ENCODE results near the gene TGFB3. TPM values are rescaled to one million over a fixed set of nuclear protein-coding genes. Genes with fewer than 3 reads are reported as not detected.

The TGFB3 gene
- total RNA-seq, 1 experiment from 2014 or later, result 1.7 TPM

GRCh38 chr14:76007379-76007778, 25.6 kb upstream of the TGFB3 start (continued):
- TF ChIP-seq ZNF416 (CRISPR knock-in tag; IDR thresholded peaks at IDR 0.05) (no peak), ZNF121 (CRISPR knock-in tag; IDR thresholded peaks at IDR 0.05) (no peak)

DNA sequence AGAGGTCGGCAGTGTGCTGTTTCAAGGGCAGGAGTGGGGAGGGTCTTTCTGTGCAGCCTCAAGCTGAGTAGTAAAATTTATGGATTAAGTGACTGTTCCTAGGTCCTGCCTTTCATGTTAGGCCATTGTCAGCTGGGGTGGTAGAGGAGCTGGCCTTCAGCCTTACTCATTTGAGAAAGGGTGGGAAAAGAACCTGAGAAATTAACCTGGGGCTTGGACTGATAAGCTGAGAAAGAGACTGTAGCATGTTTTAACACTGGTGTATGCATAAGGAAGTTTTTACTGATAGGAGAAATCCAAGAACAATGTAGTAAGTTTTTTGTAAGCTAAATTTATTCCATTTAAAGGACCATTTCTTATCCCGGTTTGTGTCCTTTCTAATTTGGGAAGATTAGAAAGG, 24.5 kb upstream of the TGFB3 start:
- peaks cover 21% of the 10 kb centered on the region for H3K9me3 Mint-ChIP-seq
- no peaks in the 10 kb centered on the region for H3K27me3 Mint-ChIP-seq (ENCODE audit: low read depth)
- peaks cover 41% of the 10 kb centered on the region for H3K36me3 Mint-ChIP-seq
- H3K4me1 Mint-ChIP-seq, result no peaks in the 10 kb centered on the region
- no peak for TF ChIP-seq JAZF1 (CRISPR knock-in tag; IDR thresholded peaks at IDR 0.05)
- POLR2A ChIA-PET, result interaction anchor here (0.7 kb wide), 1 partner anchor 93 kb away, joined by 4 read pairs; no protein-coding TSS in a partner anchor
- no peak overlapping the region for H3K4me3 Mint-ChIP-seq
- H3K27ac Mint-ChIP-seq, result no peak overlapping the region
- CTCF ChIA-PET, result no interaction called here
- no peak for DNase-seq (ENCODE audit: low spot score)
- no peak for ATAC-seq

- H3K27me3 Mint-ChIP-seq (ENCODE audit: low read depth), result no peaks in the 10 kb centered on the region
Measured at GRCh38 chr14:76002383-76002782, 20.6 kb upstream of the TGFB3 start.

DNA sequence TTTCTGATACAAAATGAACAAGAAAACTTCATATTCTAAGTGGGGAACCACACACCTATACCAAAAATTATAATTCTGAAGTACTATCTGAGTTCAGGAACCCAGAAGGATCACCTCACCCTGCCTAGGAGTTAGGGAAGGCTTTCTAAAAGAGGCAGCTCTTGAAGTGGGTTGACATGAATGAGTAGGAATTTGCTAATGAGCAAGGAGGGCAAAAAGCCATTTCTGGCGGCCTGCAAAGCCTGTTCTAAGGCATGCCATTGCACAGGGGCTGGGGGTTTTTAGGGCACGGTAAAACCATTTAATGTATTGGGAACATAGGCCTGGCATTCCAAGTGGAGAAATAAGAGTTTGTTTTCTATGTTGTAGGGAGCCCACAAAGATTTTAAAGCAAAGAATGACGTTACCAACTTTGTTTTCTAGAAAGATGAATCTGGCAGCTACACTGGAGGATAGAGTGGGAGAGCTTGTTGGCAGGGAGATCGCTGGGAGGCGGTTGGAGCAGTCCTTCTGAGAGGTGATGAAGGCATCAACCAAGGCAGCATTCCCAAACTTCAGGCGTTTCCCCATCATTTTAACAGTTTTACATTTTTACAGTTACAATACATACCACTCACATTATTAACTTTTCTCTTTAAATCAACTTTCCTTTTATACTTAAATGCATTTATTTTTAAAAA, 17.9 kb upstream of the TGFB3 start:
- ChIA-PET POLR2A (no interaction called here), CTCF (no interaction called here)
- ATAC-seq (no peak), DNase-seq (ENCODE audit: low spot score) (no peak)
- peaks cover 32% of the 10 kb centered on the region for H3K36me3 Mint-ChIP-seq
- no peak overlapping the region for H3K4me3 Mint-ChIP-seq
- H3K4me1 Mint-ChIP-seq, result no peaks in the 10 kb centered on the region
- H3K9me3 Mint-ChIP-seq, result peaks cover 9% of the 10 kb centered on the region
- no peak overlapping the region for H3K27ac Mint-ChIP-seq
- no peaks in the 10 kb centered on the region for H3K27me3 Mint-ChIP-seq (ENCODE audit: low read depth)
- TF ChIP-seq ZNF423 (CRISPR knock-in tag; IDR thresholded peaks at IDR 0.05) (no peak), TCF7 (CRISPR knock-in tag; IDR thresholded peaks at IDR 0.05; ENCODE audit: low read depth) (no peak), MLX (CRISPR knock-in tag; IDR thresholded peaks at IDR 0.05) (no peak), ZNF416 (CRISPR knock-in tag; IDR thresholded peaks at IDR 0.05) (no peak), ZNF121 (CRISPR knock-in tag; IDR thresholded peaks at IDR 0.05) (no peak), MXD4 (CRISPR knock-in tag; IDR thresholded peaks at IDR 0.05; ENCODE audit: borderline replicate concordance) (no peak), USF1 (CRISPR knock-in tag; IDR thresholded peaks at IDR 0.05) (no peak), NR2C2 (CRISPR knock-in tag; IDR thresholded peaks at IDR 0.05) (no peak), TEAD1 (CRISPR knock-in tag; IDR thresholded peaks at IDR 0.05) (no peak), JAZF1 (CRISPR knock-in tag; IDR thresholded peaks at IDR 0.05) (no peak), ZNF396 (CRISPR knock-in tag; IDR thresholded peaks at IDR 0.05; ENCODE audit: borderline replicate concordance) (no peak), KAT7 (CRISPR knock-in tag; IDR thresholded peaks at IDR 0.05; ENCODE audit: borderline replicate concordance) (no peak), GABPB1 (CRISPR knock-in tag; IDR thresholded peaks at IDR 0.05) (no peak), SMAD4 (CRISPR knock-in tag; IDR thresholded peaks at IDR 0.05) (no peak)
- TF ChIP-seq, protein P1, sequence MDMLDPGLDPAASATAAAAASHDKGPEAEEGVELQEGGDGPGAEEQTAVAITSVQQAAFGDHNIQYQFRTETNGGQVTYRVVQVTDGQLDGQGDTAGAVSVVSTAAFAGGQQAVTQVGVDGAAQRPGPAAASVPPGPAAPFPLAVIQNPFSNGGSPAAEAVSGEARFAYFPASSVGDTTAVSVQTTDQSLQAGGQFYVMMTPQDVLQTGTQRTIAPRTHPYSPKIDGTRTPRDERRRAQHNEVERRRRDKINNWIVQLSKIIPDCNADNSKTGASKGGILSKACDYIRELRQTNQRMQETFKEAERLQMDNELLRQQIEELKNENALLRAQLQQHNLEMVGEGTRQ (CRISPR knock-in tag; IDR thresholded peaks at IDR 0.05), result no peak

More at GRCh38 chr14:76002383-76002782, 20.6 kb upstream of the TGFB3 start:
- no peaks in the 10 kb centered on the region for H3K4me1 Mint-ChIP-seq
- TF ChIP-seq NFATC4 (CRISPR knock-in tag; IDR thresholded peaks at IDR 0.05) (no peak), E2F5 (CRISPR knock-in tag; IDR thresholded peaks at IDR 0.05) (no peak), ATF1 (CRISPR knock-in tag; IDR thresholded peaks at IDR 0.05) (no peak), CDX4 (CRISPR knock-in tag; IDR thresholded peaks at IDR 0.05; ENCODE audit: borderline replicate concordance) (no peak), CREB1 (CRISPR knock-in tag; IDR thresholded peaks at IDR 0.05) (no peak), ZNF232 (CRISPR knock-in tag; IDR thresholded peaks at IDR 0.05) (no peak), JUN (CRISPR knock-in tag; IDR thresholded peaks at IDR 0.05) (no peak), ZNF423 (CRISPR knock-in tag; IDR thresholded peaks at IDR 0.05) (no peak), NR3C1 (CRISPR knock-in tag; conservative IDR thresholded peaks at IDR 0.05; ENCODE audit: low read depth) (no peak), TCF7 (CRISPR knock-in tag; IDR thresholded peaks at IDR 0.05; ENCODE audit: low read depth) (no peak), CREM (CRISPR knock-in tag; IDR thresholded peaks at IDR 0.05) (no peak), SMAD3 (CRISPR knock-in tag; IDR thresholded peaks at IDR 0.05; ENCODE audit: borderline replicate concordance) (no peak)
- TF ChIP-seq, protein P2, sequence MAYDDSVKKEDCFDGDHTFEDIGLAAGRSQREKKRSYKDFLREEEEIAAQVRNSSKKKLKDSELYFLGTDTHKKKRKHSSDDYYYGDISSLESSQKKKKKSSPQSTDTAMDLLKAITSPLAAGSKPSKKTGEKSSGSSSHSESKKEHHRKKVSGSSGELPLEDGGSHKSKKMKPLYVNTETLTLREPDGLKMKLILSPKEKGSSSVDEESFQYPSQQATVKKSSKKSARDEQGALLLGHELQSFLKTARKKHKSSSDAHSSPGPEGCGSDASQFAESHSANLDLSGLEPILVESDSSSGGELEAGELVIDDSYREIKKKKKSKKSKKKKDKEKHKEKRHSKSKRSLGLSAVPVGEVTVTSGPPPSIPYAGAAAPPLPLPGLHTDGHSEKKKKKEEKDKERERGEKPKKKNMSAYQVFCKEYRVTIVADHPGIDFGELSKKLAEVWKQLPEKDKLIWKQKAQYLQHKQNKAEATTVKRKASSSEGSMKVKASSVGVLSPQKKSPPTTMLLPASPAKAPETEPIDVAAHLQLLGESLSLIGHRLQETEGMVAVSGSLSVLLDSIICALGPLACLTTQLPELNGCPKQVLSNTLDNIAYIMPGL (CRISPR knock-in tag; IDR thresholded peaks at IDR 0.05), result no peak
- H3K9me3 Mint-ChIP-seq, result peaks cover 21% of the 10 kb centered on the region
- POLR2A ChIA-PET, result no interaction called here
- no peak overlapping the region for H3K4me3 Mint-ChIP-seq
- H3K27ac Mint-ChIP-seq, result no peak overlapping the region
- ATAC-seq, result no peak
- DNase-seq (ENCODE audit: low spot score), result no peak
- CTCF ChIA-PET, result interaction anchor here (0.7 to 1.0 kb wide), 2 partner anchors 96 to 293 kb away, joined by 3 to 5 read pairs; no protein-coding TSS in a partner anchor
- peaks cover 51% of the 10 kb centered on the region for H3K36me3 Mint-ChIP-seq

Measured in WTC11 (cell line).